Activated effector memory CD4-positive, alpha-beta T cell treated with Interleukin-2 at 50 U/mL for 16 hours (primary cell): ENCODE results near the gene COL8A1.
"Not testable (repeated sequence)": the region's sequence is repeated elsewhere in the genome, so short reads cannot be mapped to it uniquely, and the experiment has no call there.

ENCODE experiments used
- DNase-seq: peaks from one replicate; pipeline ENCODE4 v3.0.0-alpha.2; 2020

Gene COL8A1

GRCh38 chr3:99712291-99712954 lies 74.0 kb downstream of the COL8A1 start:
- no peak for DNase-seq

GRCh38 chr3:99713440-99713839 lies 75.0 kb downstream of the COL8A1 start:
- DNase-seq, result no peak

GRCh38 chr3:99714146-99714545 lies 75.8 kb downstream of the COL8A1 start:
- no peak for DNase-seq

GRCh38 chr3:99714575-99714974 lies 76.2 kb downstream of the COL8A1 start:
- no peak for DNase-seq

GRCh38 chr3:99716463-99716995 lies 78.1 kb downstream of the COL8A1 start:
- no peak for DNase-seq

- no peak for DNase-seq
Observed at GRCh38 chr3:99720985-99721632, 82.7 kb downstream of the COL8A1 start.

- no peak for DNase-seq
Observed at GRCh38 chr3:99721633-99722007, 83.2 kb downstream of the COL8A1 start.

GRCh38 chr3:99724276-99724675 lies 85.9 kb downstream of the COL8A1 start:
- no peak for DNase-seq

- no peak for DNase-seq
Observed at GRCh38 chr3:99730870-99731269, 92.5 kb downstream of the COL8A1 start.

- no peak for DNase-seq
Observed at GRCh38 chr3:99731499-99731898, 93.1 kb downstream of the COL8A1 start.

GRCh38 chr3:99740371-99740770 lies 102.0 kb downstream of the COL8A1 start:
- not testable (repeated sequence) for DNase-seq

GRCh38 chr3:99741588-99741987 lies 103.2 kb downstream of the COL8A1 start:
- DNase-seq, result no peak

- DNase-seq, result no peak
Observed at GRCh38 chr3:99747915-99748314, 109.5 kb downstream of the COL8A1 start.

- DNase-seq, result no peak
Observed at GRCh38 chr3:99751649-99752048, 113.3 kb downstream of the COL8A1 start.

- DNase-seq, result no peak
Observed at GRCh38 chr3:99753268-99753975, 115.0 kb downstream of the COL8A1 start.

- no peak for DNase-seq
Observed at GRCh38 chr3:99755831-99756230, 117.4 kb downstream of the COL8A1 start.

GRCh38 chr3:99757966-99758365 lies 119.6 kb downstream of the COL8A1 start:
- no peak for DNase-seq

GRCh38 chr3:99758502-99759177 lies 120.2 kb downstream of the COL8A1 start:
- no peak for DNase-seq

GRCh38 chr3:99760031-99760430 lies 121.6 kb downstream of the COL8A1 start:
- DNase-seq, result no peak

GRCh38 chr3:99760629-99761028 lies 122.2 kb downstream of the COL8A1 start:
- no peak for DNase-seq

- DNase-seq, result no peak
Observed at GRCh38 chr3:99761415-99762165, 123.2 kb downstream of the COL8A1 start.

GRCh38 chr3:99762901-99763300 lies 124.5 kb downstream of the COL8A1 start:
- DNase-seq, result no peak

- DNase-seq, result no peak
Observed at GRCh38 chr3:99764377-99764776, 126.0 kb downstream of the COL8A1 start.
